Measurements from ENCODE around the gene IQUB.

- no peak for TF ChIP-seq ELF4 (IDR thresholded peaks at IDR 0.05)
- no peak for TF ChIP-seq SP1 (IDR thresholded peaks at IDR 0.05)
- no peak for TF ChIP-seq FOXA1 (IDR thresholded peaks at IDR 0.05)
- TF ChIP-seq HDGF (IDR thresholded peaks at IDR 0.05; ENCODE audit: borderline replicate concordance): no peak
- TF ChIP-seq FOXM1 (IDR thresholded peaks at IDR 0.05; ENCODE audit: borderline replicate concordance): no peak
- TF ChIP-seq BHLHE40 (IDR thresholded peaks at IDR 0.05; ENCODE audit: borderline replicate concordance): no peak
- no peak for TF ChIP-seq TARDBP (IDR thresholded peaks at IDR 0.05)
- TF ChIP-seq ZNF384 (IDR thresholded peaks at IDR 0.05): no peak
These were observed 32.2 kb downstream of the IQUB start for GRCh38 chr7:123502201-123502600.

Measured in HEK293T (cell line).